ENCODE data around the gene TBX10. TPM values are rescaled to one million over a fixed set of nuclear protein-coding genes. Genes with fewer than 3 reads are reported as not detected.
A peak's percentile ranks its signal among the peaks of the same experiment; 100 is the strongest.

TBX10 gene
- total RNA-seq, 2 experiments from 2014 or later, result not detected

GRCh38 chr11:67664696-67665540, 25.4 kb upstream of the TBX10 start:
- Histone ChIP-seq H3K9me3 (ENCODE audit: control insufficient read depth in 1 of 2, insufficient read depth in 1 of 2, low read length in 2 of 2) (no peaks in the 10 kb centered on the region), H3K36me3 (ENCODE audit: insufficient read depth, low read length) (no peaks in the 10 kb centered on the region), H3K4me1 (ENCODE audit: insufficient read depth, low read length) (no peaks in the 10 kb centered on the region), H3K27ac (ENCODE audit: low read depth in 1 of 2, low read length in 2 of 2) (no peak overlapping the region), H3K27me3 (ENCODE audit: control insufficient read depth in 1 of 2, insufficient read depth in 2 of 2, low read length in 2 of 2) (no peaks in the 10 kb centered on the region), H3K4me3 (ENCODE audit: low read length) (no peak overlapping the region)
- ATAC-seq (ENCODE audit: poor library complexity) (no peak), DNase-seq (peak in 1 of 14 experiments; percentile 7)
- Mint-ChIP-seq H3K36me3 (ENCODE audit: low read depth) (no peaks in the 10 kb centered on the region), H3K4me1 (ENCODE audit: low read depth) (no peaks in the 10 kb centered on the region), H3K27ac (no peak overlapping the region), H3K9me3 (no peaks in the 10 kb centered on the region), H3K27me3 (no peaks in the 10 kb centered on the region), H3K4me3 (no peak overlapping the region)
- TF ChIP-seq, protein P1, sequence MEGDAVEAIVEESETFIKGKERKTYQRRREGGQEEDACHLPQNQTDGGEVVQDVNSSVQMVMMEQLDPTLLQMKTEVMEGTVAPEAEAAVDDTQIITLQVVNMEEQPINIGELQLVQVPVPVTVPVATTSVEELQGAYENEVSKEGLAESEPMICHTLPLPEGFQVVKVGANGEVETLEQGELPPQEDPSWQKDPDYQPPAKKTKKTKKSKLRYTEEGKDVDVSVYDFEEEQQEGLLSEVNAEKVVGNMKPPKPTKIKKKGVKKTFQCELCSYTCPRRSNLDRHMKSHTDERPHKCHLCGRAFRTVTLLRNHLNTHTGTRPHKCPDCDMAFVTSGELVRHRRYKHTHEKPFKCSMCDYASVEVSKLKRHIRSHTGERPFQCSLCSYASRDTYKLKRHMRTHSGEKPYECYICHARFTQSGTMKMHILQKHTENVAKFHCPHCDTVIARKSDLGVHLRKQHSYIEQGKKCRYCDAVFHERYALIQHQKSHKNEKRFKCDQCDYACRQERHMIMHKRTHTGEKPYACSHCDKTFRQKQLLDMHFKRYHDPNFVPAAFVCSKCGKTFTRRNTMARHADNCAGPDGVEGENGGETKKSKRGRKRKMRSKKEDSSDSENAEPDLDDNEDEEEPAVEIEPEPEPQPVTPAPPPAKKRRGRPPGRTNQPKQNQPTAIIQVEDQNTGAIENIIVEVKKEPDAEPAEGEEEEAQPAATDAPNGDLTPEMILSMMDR (IDR thresholded peaks at IDR 0.05), result no peak
- ChIA-PET POLR2A (no interaction called here), CTCF (no interaction called here)
- intact Hi-C loops (cut with DNase I, micrococcal nuclease), result loop anchor here in 1 of 2 experiments (10.0 kb wide), 1 partner anchor 150 kb away; no protein-coding TSS in a partner anchor

DNA sequence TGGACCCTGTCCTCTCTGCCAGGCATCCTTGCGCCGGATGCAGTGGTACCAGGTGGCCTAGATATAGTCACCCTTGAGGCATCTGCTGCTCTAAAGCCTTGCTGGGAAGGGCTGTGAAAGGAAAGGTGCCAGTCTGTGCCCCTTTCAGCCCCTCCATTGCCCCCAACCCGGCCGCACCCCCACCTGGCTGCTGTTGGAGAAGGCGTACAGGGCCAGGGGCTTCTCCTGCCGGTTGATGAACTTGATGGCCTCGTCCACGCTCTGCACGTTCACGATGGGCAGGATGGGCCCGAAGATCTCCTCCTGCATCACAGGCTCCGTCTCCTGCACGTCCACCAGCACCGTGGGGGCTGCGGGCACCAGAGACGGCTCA, 24.6 kb upstream of the TBX10 start:
- intact Hi-C loops (cut with DNase I, micrococcal nuclease), result loop anchor here in 1 of 2 experiments (10.0 kb wide), 1 partner anchor 149 kb away; no protein-coding TSS in a partner anchor
- CTCF ChIA-PET, result no interaction called here
- H3K4me1 Mint-ChIP-seq (ENCODE audit: low read depth), result no peaks in the 10 kb centered on the region

GRCh38 chr11:67663532-67664212, 24.1 kb upstream of the TBX10 start:
- Histone ChIP-seq H3K4me1 (ENCODE audit: insufficient read depth, low read length) (peaks cover 3% of the 10 kb centered on the region), H3K27me3 (ENCODE audit: control insufficient read depth in 1 of 2, insufficient read depth in 2 of 2, low read length in 2 of 2) (no peaks in the 10 kb centered on the region), H3K36me3 (ENCODE audit: insufficient read depth, low read length) (no peaks in the 10 kb centered on the region), H3K4me3 (ENCODE audit: low read length) (no peak overlapping the region), H3K9me3 (ENCODE audit: control insufficient read depth in 1 of 2, insufficient read depth in 1 of 2, low read length in 2 of 2) (no peaks in the 10 kb centered on the region), H3K27ac (ENCODE audit: low read depth in 1 of 2, low read length in 2 of 2) (no peak overlapping the region)
- TF ChIP-seq, protein P1 (IDR thresholded peaks at IDR 0.05), result no peak
- ChIA-PET CTCF (no interaction called here), POLR2A (no interaction called here)
- Mint-ChIP-seq H3K9me3 (no peaks in the 10 kb centered on the region), H3K4me1 (ENCODE audit: low read depth) (no peaks in the 10 kb centered on the region), H3K27me3 (no peaks in the 10 kb centered on the region), H3K27ac (no peak overlapping the region), H3K36me3 (ENCODE audit: low read depth) (no peaks in the 10 kb centered on the region), H3K4me3 (no peak overlapping the region)
- ATAC-seq (ENCODE audit: poor library complexity) (no peak), DNase-seq (peak in 1 of 14 experiments; percentile 7)
- intact Hi-C loops (cut with DNase I, micrococcal nuclease), result loop anchor here in 1 of 2 experiments (10.0 kb wide), 1 partner anchor 149 kb away; no protein-coding TSS in a partner anchor

More for the DNA sequence above, 24.6 kb upstream of the TBX10 start:
- Mint-ChIP-seq H3K4me3 (no peak overlapping the region), H3K27me3 (no peaks in the 10 kb centered on the region), H3K36me3 (ENCODE audit: low read depth) (no peaks in the 10 kb centered on the region), H3K9me3 (no peaks in the 10 kb centered on the region), H3K27ac (no peak overlapping the region)
- H3K4me3 ChIP-seq (ENCODE audit: low read length), result no peak overlapping the region
- TF ChIP-seq, protein P1 (IDR thresholded peaks at IDR 0.05), result no peak
- H3K36me3 ChIP-seq (ENCODE audit: insufficient read depth, low read length), result no peaks in the 10 kb centered on the region
- no peak overlapping the region for H3K27ac ChIP-seq (ENCODE audit: low read depth in 1 of 2, low read length in 2 of 2)
- ATAC-seq (ENCODE audit: poor library complexity), result no peak
- H3K4me1 ChIP-seq (ENCODE audit: insufficient read depth, low read length), result peaks cover 2% of the 10 kb centered on the region
- no peaks in the 10 kb centered on the region for H3K9me3 ChIP-seq (ENCODE audit: control insufficient read depth in 1 of 2, insufficient read depth in 1 of 2, low read length in 2 of 2)
- POLR2A ChIA-PET, result no interaction called here
- no peaks in the 10 kb centered on the region for H3K27me3 ChIP-seq (ENCODE audit: control insufficient read depth in 1 of 2, insufficient read depth in 2 of 2, low read length in 2 of 2)
- DNase-seq, result no peak

Data from CD4-positive, alpha-beta T cell (primary cell).